Measurements from ENCODE around the gene BUD31.
A peak's percentile ranks its signal among the peaks of the same experiment; 100 is the strongest.

Gene BUD31

GRCh38 chr7:99438573-99439480 is 30.1 kb downstream of the BUD31 start, which contains the start of the genes CPSF4 and PTCD1:
CPSF4 (plus strand) TSS chr7:99438943; CDS start chr7:99439083, 140 bp downstream.
PTCD1 (minus strand) TSS chr7:99438798; CDS start chr7:99435242, 3,556 bp downstream.
- peak; percentile 95 for DNase-seq

- no peak for DNase-seq
Measured at GRCh38 chr7:99440195-99440594, 31.4 kb downstream of the BUD31 start.

- no peak for DNase-seq
Measured at GRCh38 chr7:99446096-99446495, 37.3 kb downstream of the BUD31 start.

GRCh38 chr7:99447943-99448342 is 39.2 kb downstream of the BUD31 start:
- DNase-seq: no peak

GRCh38 chr7:99448855-99449254 is 40.1 kb downstream of the BUD31 start:
- no peak for DNase-seq

GRCh38 chr7:99449326-99449725 is 40.6 kb downstream of the BUD31 start:
- no peak for DNase-seq

- DNase-seq: no peak
Measured at GRCh38 chr7:99451936-99452335, 43.2 kb downstream of the BUD31 start.

- DNase-seq: no peak
Measured at GRCh38 chr7:99452541-99452940, 43.8 kb downstream of the BUD31 start.

- no peak for DNase-seq
Measured at GRCh38 chr7:99453105-99453504, 44.3 kb downstream of the BUD31 start.

- no peak for DNase-seq
Measured at GRCh38 chr7:99455874-99456273, 47.1 kb downstream of the BUD31 start.

- no peak for DNase-seq
Measured at GRCh38 chr7:99456288-99456687, 47.5 kb downstream of the BUD31 start.

GRCh38 chr7:99457050-99457649 is 48.4 kb downstream of the BUD31 start:
- DNase-seq: no peak

- DNase-seq: no peak
Measured at GRCh38 chr7:99457650-99458493, 49.1 kb downstream of the BUD31 start.

- DNase-seq: peak; percentile 10
Measured at GRCh38 chr7:99459087-99459486, 50.3 kb downstream of the BUD31 start.

GRCh38 chr7:99460651-99461050 is 51.9 kb downstream of the BUD31 start:
- no peak for DNase-seq

GRCh38 chr7:99461221-99461620 is 52.5 kb downstream of the BUD31 start:
- DNase-seq: no peak

- DNase-seq: no peak
Measured at GRCh38 chr7:99465421-99465768, 56.6 kb downstream of the BUD31 start.

GRCh38 chr7:99468336-99468918 is 59.7 kb downstream of the BUD31 start:
- DNase-seq: no peak
